SIG-M5 treated with dmso at 0.1 percent for 504 hours (cell line): ENCODE data around the gene CEP20.
"Not testable (repeated sequence)": the region's sequence is repeated elsewhere in the genome, so short reads cannot be mapped to it uniquely, and the experiment has no call there.

ENCODE experiments used
- DNase-seq: peaks from one replicate; lab custom pipeline; 2025; ENCODE audit not compliant: unreplicated experiment; lab: John Stamatoyannopoulos, UW

The CEP20 gene

GRCh38 chr16:15888072-15888976 lies at the start of gene CEP20:
TSS of gene CEP20 (minus strand) at chr16:15888603. CDS start at chr16:15888585, 18 bp downstream.
- DNase-seq, result peak; percentile 95

- peak; percentile 77 for DNase-seq
Observed at GRCh38 chr16:15936809-15937208, 48.4 kb upstream of the CEP20 start.

- no peak for DNase-seq
Observed at GRCh38 chr16:15934991-15935390, 46.6 kb upstream of the CEP20 start.

- DNase-seq, result no peak
Observed at GRCh38 chr16:15933781-15934180, 45.4 kb upstream of the CEP20 start.

- DNase-seq, result no peak
Observed at GRCh38 chr16:15932939-15933338, 44.5 kb upstream of the CEP20 start.

GRCh38 chr16:15928261-15929104 lies 40.1 kb upstream of the CEP20 start:
- no peak for DNase-seq

GRCh38 chr16:15925631-15926030 lies 37.2 kb upstream of the CEP20 start:
- DNase-seq, result no peak

GRCh38 chr16:15924996-15925395 lies 36.6 kb upstream of the CEP20 start:
- no peak for DNase-seq

- no peak for DNase-seq
Observed at GRCh38 chr16:15919331-15919730, 30.9 kb upstream of the CEP20 start.

GRCh38 chr16:15918314-15918713 lies 29.9 kb upstream of the CEP20 start:
- DNase-seq, result not testable (repeated sequence)

GRCh38 chr16:15916323-15916722 lies 27.9 kb upstream of the CEP20 start:
- no peak for DNase-seq

- DNase-seq, result no peak
Observed at GRCh38 chr16:15915555-15916081, 27.2 kb upstream of the CEP20 start.

- DNase-seq, result no peak
Observed at GRCh38 chr16:15913046-15913698, 24.8 kb upstream of the CEP20 start.

- DNase-seq, result no peak
Observed at GRCh38 chr16:15911198-15911597, 22.8 kb upstream of the CEP20 start.

GRCh38 chr16:15907863-15908478 lies 19.6 kb upstream of the CEP20 start:
- DNase-seq, result peak; percentile 30

GRCh38 chr16:15906439-15906838 lies 18.0 kb upstream of the CEP20 start:
- no peak for DNase-seq

GRCh38 chr16:15903960-15904359 lies 15.6 kb upstream of the CEP20 start:
- no peak for DNase-seq

GRCh38 chr16:15900901-15901500 lies 12.6 kb upstream of the CEP20 start:
- DNase-seq, result no peak

GRCh38 chr16:15900357-15900756 lies 12.0 kb upstream of the CEP20 start:
- no peak for DNase-seq

GRCh38 chr16:15899538-15900100 lies 11.2 kb upstream of the CEP20 start:
- peak; percentile 26 for DNase-seq
